Measurements from ENCODE around the gene C12orf43. TPM values are rescaled to one million over a fixed set of nuclear protein-coding genes. Genes with fewer than 3 reads are reported as not detected.

C12orf43 gene
- polyA plus RNA-seq, 1 donor (not counting 4 experiments of a cell fraction or from before 2014, with no cell fraction given) = 12.8 TPM

GRCh38 chr12:120994059-120994458, 22.2 kb downstream of the C12orf43 start:
- dilution Hi-C loops (cut with MboI; ENCODE audit: extremely low pct_ligation_motif_present, low sequenced_read_pairs) = no loop called here
- H3K9me1 ChIP-seq (ENCODE audit: control insufficient read depth, extremely low read depth, insufficient read depth, low read length) = no peaks in the 10 kb centered on the region
- H3K36me3 ChIP-seq (ENCODE audit: control insufficient read depth in 2 of 2, extremely low read depth in 1 of 2, insufficient read depth in 2 of 2, low read length in 2 of 2) = no peaks in the 10 kb centered on the region
- peaks cover 7% of the 10 kb centered on the region for H3K27me3 ChIP-seq (ENCODE audit: control insufficient read depth, extremely low read depth, insufficient read depth, low read length)
- no peak for DNase-seq (ENCODE audit: low read depth, low spot score)
- no peak overlapping the region for H3K4me3 ChIP-seq (ENCODE audit: control insufficient read depth in 2 of 3, extremely low read depth in 1 of 3, insufficient read depth in 2 of 3, low read depth in 1 of 3, low read length in 3 of 3)
- H3K4me2 ChIP-seq (ENCODE audit: control insufficient read depth, extremely low read depth, insufficient read depth, low read depth, low read length) = no peak overlapping the region
- H4K20me1 ChIP-seq (ENCODE audit: control insufficient read depth, extremely low read depth, insufficient read depth, low read length) = no peaks in the 10 kb centered on the region
- no peaks in the 10 kb centered on the region for H3K9me3 ChIP-seq (ENCODE audit: control insufficient read depth, low read depth, low read length)
- TF ChIP-seq EZH2 (IDR thresholded peaks at IDR 0.05; ENCODE audit: low read length) (no peak), CTCF (optimal IDR thresholded peaks at IDR 0.05 in 1 of 3, IDR thresholded peaks at IDR 0.05 in 1 of 3, conservative IDR thresholded peaks at IDR 0.05 in 1 of 3; ENCODE audit: extremely low read depth in 1 of 3, insufficient read depth in 2 of 3, low read length in 3 of 3) (no peak)
- H2AFZ ChIP-seq (ENCODE audit: control insufficient read depth, low read length) = no peak overlapping the region
- no peak overlapping the region for H3K27ac ChIP-seq (ENCODE audit: control insufficient read depth, insufficient read depth, low read length)
- H3K79me2 ChIP-seq (ENCODE audit: control insufficient read depth, insufficient read depth, low read length) = no peaks in the 10 kb centered on the region
- no peak overlapping the region for H3K9ac ChIP-seq (ENCODE audit: control insufficient read depth, extremely low read depth, insufficient read depth, low read length)
- FAIRE-seq = no peak
- H3K4me1 ChIP-seq (ENCODE audit: control insufficient read depth, extremely low read depth, insufficient read depth, low read length) = no peaks in the 10 kb centered on the region

- Histone ChIP-seq H4K20me1 (ENCODE audit: control insufficient read depth, extremely low read depth, insufficient read depth, low read length) (no peaks in the 10 kb centered on the region), H2AFZ (ENCODE audit: control insufficient read depth, low read length) (no peak overlapping the region), H3K4me2 (ENCODE audit: control insufficient read depth, extremely low read depth, insufficient read depth, low read depth, low read length) (no peak overlapping the region), H3K9me1 (ENCODE audit: control insufficient read depth, extremely low read depth, insufficient read depth, low read length) (no peaks in the 10 kb centered on the region), H3K4me1 (ENCODE audit: control insufficient read depth, extremely low read depth, insufficient read depth, low read length) (no peaks in the 10 kb centered on the region), H3K9ac (ENCODE audit: control insufficient read depth, extremely low read depth, insufficient read depth, low read length) (no peak overlapping the region), H3K27ac (ENCODE audit: control insufficient read depth, insufficient read depth, low read length) (no peak overlapping the region), H3K36me3 (ENCODE audit: control insufficient read depth in 2 of 2, extremely low read depth in 1 of 2, insufficient read depth in 2 of 2, low read length in 2 of 2) (no peaks in the 10 kb centered on the region), H3K79me2 (ENCODE audit: control insufficient read depth, insufficient read depth, low read length) (no peaks in the 10 kb centered on the region), H3K4me3 (ENCODE audit: control insufficient read depth in 2 of 3, extremely low read depth in 1 of 3, insufficient read depth in 2 of 3, low read depth in 1 of 3, low read length in 3 of 3) (no peak overlapping the region), H3K27me3 (ENCODE audit: control insufficient read depth, extremely low read depth, insufficient read depth, low read length) (peaks cover 7% of the 10 kb centered on the region), H3K9me3 (ENCODE audit: control insufficient read depth, low read depth, low read length) (no peaks in the 10 kb centered on the region)
- dilution Hi-C loops (cut with MboI; ENCODE audit: extremely low pct_ligation_motif_present, low sequenced_read_pairs) = no loop called here
- no peak for TF ChIP-seq CTCF (optimal IDR thresholded peaks at IDR 0.05 in 1 of 3, IDR thresholded peaks at IDR 0.05 in 1 of 3, conservative IDR thresholded peaks at IDR 0.05 in 1 of 3; ENCODE audit: extremely low read depth in 1 of 3, insufficient read depth in 2 of 3, low read length in 3 of 3)
- DNase-seq (ENCODE audit: low read depth, low spot score) (no peak), FAIRE-seq (no peak)
Observed at GRCh38 chr12:120993496-120993895, 22.8 kb downstream of the C12orf43 start.
